Measurements from ENCODE around the gene PLSCR1.
"Not testable (repeated sequence)": the region's sequence is repeated elsewhere in the genome, so short reads cannot be mapped to it uniquely, and the experiment has no call there.

The PLSCR1 gene

GRCh38 chr3:146550070-146550615 lies 5.7 kb upstream of the PLSCR1 start:
- DNase-seq (ENCODE audit: low read depth in 3 of 3), result no peak

GRCh38 chr3:146547235-146547835 lies 2.9 kb upstream of the PLSCR1 start:
- DNase-seq (ENCODE audit: low read depth in 3 of 3), result no peak

- no peak for DNase-seq (ENCODE audit: low read depth in 3 of 3)
Observed at GRCh38 chr3:146546366-146546965, 2.1 kb upstream of the PLSCR1 start.

- no peak for DNase-seq (ENCODE audit: low read depth in 3 of 3)
Observed at GRCh38 chr3:146544929-146545528, 622 bp upstream of the PLSCR1 start.

- DNase-seq (ENCODE audit: low read depth in 3 of 3), result no peak
Observed at GRCh38 chr3:146543461-146544001, 876 bp downstream of the PLSCR1 start.

GRCh38 chr3:146542978-146543377 lies 1.4 kb downstream of the PLSCR1 start:
- no peak for DNase-seq (ENCODE audit: low read depth in 3 of 3)

GRCh38 chr3:146542179-146542578 lies 2.2 kb downstream of the PLSCR1 start:
- no peak for DNase-seq (ENCODE audit: low read depth in 3 of 3)

- DNase-seq (ENCODE audit: low read depth in 3 of 3), result no peak
Observed at GRCh38 chr3:146540978-146541377, 3.4 kb downstream of the PLSCR1 start.

- DNase-seq (ENCODE audit: low read depth in 3 of 3), result no peak
Observed at GRCh38 chr3:146540236-146540635, 4.2 kb downstream of the PLSCR1 start.

- no peak for DNase-seq (ENCODE audit: low read depth in 3 of 3)
Observed at GRCh38 chr3:146539315-146539714, 5.1 kb downstream of the PLSCR1 start.

GRCh38 chr3:146537603-146538002 lies 6.8 kb downstream of the PLSCR1 start:
- DNase-seq (ENCODE audit: low read depth in 3 of 3), result no peak

- DNase-seq (ENCODE audit: low read depth in 3 of 3), result no peak
Observed at GRCh38 chr3:146536681-146537080, 7.7 kb downstream of the PLSCR1 start.

- DNase-seq (ENCODE audit: low read depth in 3 of 3), result no peak
Observed at GRCh38 chr3:146532406-146532805, 12.0 kb downstream of the PLSCR1 start.

- DNase-seq (ENCODE audit: low read depth in 3 of 3), result no peak
Observed at GRCh38 chr3:146530609-146531008, 13.8 kb downstream of the PLSCR1 start.

- DNase-seq (ENCODE audit: low read depth in 3 of 3), result no peak
Observed at GRCh38 chr3:146529021-146529420, 15.4 kb downstream of the PLSCR1 start.

- DNase-seq (ENCODE audit: low read depth in 3 of 3), result no peak
Observed at GRCh38 chr3:146524961-146525360, 19.4 kb downstream of the PLSCR1 start.

- no peak for DNase-seq (ENCODE audit: low read depth in 3 of 3)
Observed at GRCh38 chr3:146523531-146523930, 20.9 kb downstream of the PLSCR1 start.

- not testable (repeated sequence) for DNase-seq (ENCODE audit: low read depth in 3 of 3)
Observed at GRCh38 chr3:146522174-146523158, 21.9 kb downstream of the PLSCR1 start.

- no peak for DNase-seq (ENCODE audit: low read depth in 3 of 3)
Observed at GRCh38 chr3:146521394-146521793, 23.0 kb downstream of the PLSCR1 start.

GRCh38 chr3:146519810-146520209 lies 24.6 kb downstream of the PLSCR1 start:
- no peak for DNase-seq (ENCODE audit: low read depth in 3 of 3)

- no peak for DNase-seq (ENCODE audit: low read depth in 3 of 3)
Observed at GRCh38 chr3:146517684-146518435, 26.5 kb downstream of the PLSCR1 start.

All from stimulated activated CD4-positive, alpha-beta T cell treated with anti-CD3 and anti-CD28 coated beads, TNF-alpha, amount 100 ng/mL, for 24 hours (primary cell).